Pancreas (tissue), 10 donors: ENCODE measurements around the gene COL20A1. TPM values are rescaled to one million over a fixed set of nuclear protein-coding genes. Genes with fewer than 3 reads are reported as not detected.

Experiments
- ATAC-seq, 4 donors: fragments of 200-7000 bp; cut with Tn5 transposase; one replicate each; pipeline versions ENCODE4 v1.8.0 to v1.9.1; 2020; ENCODE audit warnings: mild to moderate bottlenecking in 4 of 4, moderate library complexity in 4 of 4
- DNase-seq, 6 donors: peaks; one replicate each; pipeline ENCODE4 v3.0.0-alpha.2; 2020
- FAIRE-seq: peaks from 2 replicates; lab custom pipeline; 2012; peaks lifted over from hg19 to GRCh38; lab: Jason Lieb, UNC
- H3K27ac ChIP-seq, 4 donors: fragments of 200-600 bp; sonication (generic); 1 replicate in 3 of 4; 2 replicates in 1 of 4; pipeline versions ENCODE4 v1.5.0 to v1.8.0; 2020
- H3K27me3 ChIP-seq, 4 donors: fragments of 200-600 bp; one replicate each; pipeline ENCODE4 v1.8.0; 2021
- H3K36me3 ChIP-seq, 3 donors: fragments of 200-600 bp; sonication (generic) in 1 of 3; one replicate each; pipeline versions ENCODE4 v1.5.0 to v1.8.0; 2020 to 2021
- H3K4me1 ChIP-seq, 3 donors: fragments of 200-600 bp; one replicate each; pipeline ENCODE4 v1.8.0; 2021
- H3K4me3 ChIP-seq, 4 donors: fragments of 200-600 bp; sonication (generic) in 2 of 4; one replicate each; pipeline versions ENCODE4 v1.5.0 to v1.8.0; 2020 to 2021
- H3K9me3 ChIP-seq, 4 donors: fragments of 200-600 bp; one replicate each; pipeline ENCODE4 v1.8.0; 2021
- CTCF ChIP-seq, 4 donors: fragments of 200-600 bp; sonication (generic) in 3 of 4; IDR thresholded peaks; one replicate each; pipeline versions ENCODE4 v1.5.0 to v1.8.0; 2021; ENCODE audit warnings: antibody characterized with exemption in 4 of 4
- WGBS, 2 donors: extraction: QIAGEN DNeasy Blood & Tissue Kit; methylation state at CpG; one replicate each; pipeline ENCODE4 v1.1.7; 2013; 5-methylcytosine and 5-hydroxymethylcytosine counted together
- intact Hi-C, 3 donors: fragments of 100-400 bp; cut with DNase I; formaldehyde crosslinking; loops; one replicate each; pipeline versions ENCODE4 v1.11.1 to v1.14.2; 2022
- polyA plus RNA-seq, 2 donors: library from polyadenylated mRNA; stranded (reverse); fragments of 200-250 nt; gene quantifications; one replicate each; pipeline ENCODE4 v1.2.3, GENCODE V29; 2013
- total RNA-seq, 6 donors: library from RNA; stranded (reverse); fragmentation: NEBNext Ultra II Directional in 4 of 6; extraction: Animal tissue kit (Norgen Biotek cat#: 25700) in 4 of 6; gene quantifications; one replicate each; pipeline versions ENCODE4 v1.2.1 to v1.2.4, GENCODE V29; 2021 to 2023
- donor health status: healthy with polysubstance abuse.
- donor health status: DM: no; HTN: no; CAD: no; lungs with moderate emphysema.
- donor health status: DM: no; HTN: no; CAD: no.
- donor health status: control.
- donor health status: control.
- donor health status: Bipolar disorder and iron deficiency.
- donor health status: DM: yes; HTN: yes; CAD: no.
- donor health status: DM: no; HTN: no; CAD: no.
- donor health status: DM: no; HTN: no; CAD: no.
- donor health status: DM: yes; HTN: yes; CAD: no.

COL20A1 gene
- total and polyA plus RNA-seq, 8 donors: 0.05 TPM; not detected in 7

- no peak for TF ChIP-seq CTCF (IDR thresholded peaks at IDR 0.05)
- Histone ChIP-seq H3K27me3 (peaks cover 0 to 15% (median 0%) of the 10 kb centered on the region in 4 donors), H3K4me3 (no peak overlapping the region), H3K36me3 (no peaks in the 10 kb centered on the region), H3K27ac (no peak overlapping the region), H3K9me3 (no peaks in the 10 kb centered on the region), H3K4me1 (no peaks in the 10 kb centered on the region)
- no peak for FAIRE-seq
- WGBS, 2 donors: 56 to 62% methylated on average over 19 to 22 of the region's 22 CpGs
- ATAC-seq: no peak
- intact Hi-C loops: no loop called here
- DNase-seq: peak in 2 of 6 donors; percentile 3 to 65
Measured at GRCh38 chr20:63365601-63366389, 72.8 kb downstream of the COL20A1 start.

- no peaks in the 10 kb centered on the region for H3K9me3 ChIP-seq
- 34 to 46% methylated on average over 30 of the region's 30 CpGs for WGBS, 2 donors
- DNase-seq: peak in 2 of 6 donors; percentile 18 to 41
- H3K27ac ChIP-seq: no peak overlapping the region
- no peak for ATAC-seq
- H3K36me3 ChIP-seq: no peaks in the 10 kb centered on the region
- no peak for FAIRE-seq
- no peak for TF ChIP-seq CTCF (IDR thresholded peaks at IDR 0.05)
- H3K27me3 ChIP-seq: peaks cover 0 to 11% (median 0%) of the 10 kb centered on the region in 4 donors
- intact Hi-C loops: no loop called here
- H3K4me1 ChIP-seq: no peaks in the 10 kb centered on the region
- H3K4me3 ChIP-seq: no peak overlapping the region
Measured at GRCh38 chr20:63366390-63367365, 73.7 kb downstream of the COL20A1 start.

- DNase-seq: peak in 2 of 6 donors; percentile 7 to 42
- Histone ChIP-seq H3K4me3 (no peak overlapping the region), H3K27me3 (peaks cover 0 to 7% (median 0%) of the 10 kb centered on the region in 4 donors), H3K4me1 (no peaks in the 10 kb centered on the region), H3K27ac (no peak overlapping the region), H3K9me3 (no peaks in the 10 kb centered on the region), H3K36me3 (no peaks in the 10 kb centered on the region)
- ATAC-seq: no peak
- WGBS, 2 donors: 24 to 30% methylated on average over 21 to 24 of the region's 24 CpGs
- TF ChIP-seq CTCF (IDR thresholded peaks at IDR 0.05): no peak
- FAIRE-seq: no peak
- intact Hi-C loops: no loop called here
Measured at GRCh38 chr20:63367446-63368055, 74.6 kb downstream of the COL20A1 start.

DNA sequence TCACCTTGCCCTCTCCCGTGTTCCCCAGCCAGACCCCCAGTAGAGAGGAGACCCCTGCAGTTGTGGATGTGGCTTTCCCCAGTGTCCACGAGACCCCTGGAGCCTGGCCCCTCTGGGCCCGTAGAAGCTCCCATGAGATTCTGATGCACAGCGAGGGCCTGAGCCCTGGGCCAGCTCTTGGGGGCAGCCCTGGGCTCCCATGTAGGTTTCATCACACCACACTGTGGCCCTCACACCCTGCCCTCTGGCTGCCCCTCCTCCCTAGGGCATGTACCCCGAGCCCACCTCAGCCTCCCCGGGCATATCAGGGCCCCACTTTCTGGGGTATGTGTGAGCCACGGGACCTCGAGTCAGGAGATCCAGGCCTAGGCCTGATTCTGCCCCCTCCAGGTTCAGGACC lies 75.2 kb downstream of the COL20A1 start:
- no peak for TF ChIP-seq CTCF (IDR thresholded peaks at IDR 0.05)
- Histone ChIP-seq H3K4me1 (no peaks in the 10 kb centered on the region), H3K27ac (no peak overlapping the region), H3K4me3 (no peak overlapping the region), H3K9me3 (no peaks in the 10 kb centered on the region), H3K36me3 (no peaks in the 10 kb centered on the region), H3K27me3 (peaks cover 0 to 7% (median 0%) of the 10 kb centered on the region in 4 donors)
- FAIRE-seq: no peak
- WGBS, 2 donors: 62 to 64% methylated on average over 8 of the region's 8 CpGs
- intact Hi-C loops: no loop called here
- DNase-seq: peak in 2 of 6 donors; percentile 12 to 56
- no peak for ATAC-seq
